HepG2 (cell line): Measurements from ENCODE around the gene ABCB7. TPM values are rescaled to one million over a fixed set of nuclear protein-coding genes. Genes with fewer than 3 reads are reported as not detected.

Experiments
- ATAC-seq: fragments of 200-7000 bp; cut with Tn5 transposase; 3 replicates; pipeline ENCODE4 v1.9.1; 2020; ENCODE audit warnings: mild to moderate bottlenecking, moderate library complexity
- BruUV-seq: library from RNA; stranded (reverse); fragments of 400-500 nt; replicated peaks from 2 replicates; lab custom pipeline; 2021; lab: Mats Ljungman, UMichigan
- CTCF ChIA-PET: fragments of 300-600 bp; formaldehyde crosslinking; extraction: SDS; loops from one replicate; lab custom pipeline; 2021; ENCODE audit warnings: low total read pairs, inconsistent platforms, low intra/inter-chr PET ratio; lab: Yijun Ruan, JAX
- POLR2A ChIA-PET: fragments of 350-600 bp; sonication (Branson Sonifier 250); formaldehyde crosslinking; loops from one replicate; lab custom pipeline; 2020; ENCODE audit warnings: antibody characterized with exemption, inconsistent platforms; lab: Yijun Ruan, JAX
- DNase-seq: peaks from one replicate; pipeline ENCODE4 v3.0.0-alpha.2; 2015; ENCODE audit warnings: low spot score
- FAIRE-seq: peaks from 3 replicates; lab custom pipeline; 2011; peaks lifted over from hg19 to GRCh38; lab: Jason Lieb, UNC
- H2AFZ ChIP-seq: one replicate; pipeline ENCODE4 v1.6.1; 2011; ENCODE audit warnings: low read length, inconsistent platforms
- H3K27ac ChIP-seq: fragments of 300-600 bp; 3 replicates; pipeline ENCODE4 v1.8.0; 2011; ENCODE audit warnings: mixed run types, mild to moderate bottlenecking, mixed read lengths, low read length, inconsistent platforms; ENCODE audit not compliant: insufficient read depth; ENCODE audit errors: extremely low read length
- H3K27me3 ChIP-seq, 2 experiments: fragments of 200-600 bp in 1 of 2; 2 replicates in 1 of 2; 3 replicates in 1 of 2; pipeline versions ENCODE4 v1.6.0 to v1.8.0; 2011; ENCODE audit warnings: low read length in 2 of 2, mild to moderate bottlenecking in 2 of 2, moderate library complexity in 2 of 2, inconsistent platforms in 1 of 2; ENCODE audit not compliant: insufficient read depth in 2 of 2, control insufficient read depth in 1 of 2
- H3K36me3 ChIP-seq, 2 experiments: fragments of 200-600 bp in 1 of 2; replicated peaks in 1 of 2; 2 replicates in 1 of 2; 3 replicates in 1 of 2; pipeline versions ENCODE4 v1.5.1 to v1.8.0; 2011; ENCODE audit warnings: low read length in 2 of 2, inconsistent platforms in 1 of 2; ENCODE audit not compliant: insufficient read depth in 2 of 2, control insufficient read depth in 1 of 2
- H3K4me1 ChIP-seq: 2 replicates; pipeline ENCODE4 v1.5.1; 2012; ENCODE audit warnings: low read length, inconsistent platforms; ENCODE audit not compliant: insufficient read depth
- H3K4me2 ChIP-seq: 2 replicates; pipeline ENCODE4 v1.6.0; 2011; ENCODE audit warnings: low read depth, low read length, inconsistent platforms
- H3K4me3 ChIP-seq, 3 experiments: fragments of 200-600 bp in 1 of 3; sonication (generic), shearing (Covaris generic) in 1 of 3; replicated peaks in 1 of 3; 2 replicates each; pipeline ENCODE4 v1.5.1; 2011 to 2016; ENCODE audit warnings: low read length in 3 of 3, inconsistent platforms in 2 of 3, low read depth in 2 of 3, mild to moderate bottlenecking in 2 of 3, control low read depth in 1 of 3, mixed read lengths in 1 of 3; ENCODE audit not compliant: insufficient read depth in 1 of 3
- H3K79me2 ChIP-seq: one replicate; pipeline ENCODE4 v1.6.1; 2011; ENCODE audit warnings: low read length, inconsistent platforms; ENCODE audit not compliant: insufficient read depth
- H3K9ac ChIP-seq: 2 replicates; pipeline ENCODE4 v1.6.0; 2011; ENCODE audit warnings: mild to moderate bottlenecking, low read depth, low read length, inconsistent platforms; ENCODE audit not compliant: insufficient read depth
- H3K9me3 ChIP-seq: 2 replicates; pipeline ENCODE4 v1.5.1; 2012; ENCODE audit warnings: mild to moderate bottlenecking, low read length
- H4K20me1 ChIP-seq: 2 replicates; pipeline ENCODE4 v1.6.0; 2011; ENCODE audit warnings: inconsistent platforms, mild to moderate bottlenecking, low read length, moderate library complexity; ENCODE audit not compliant: insufficient read depth
- ATF4 ChIP-seq, 2 experiments: fragments of 450-650 bp in 1 of 2; sonication (generic) in 1 of 2; formaldehyde crosslinking; IDR thresholded peaks; 2 replicates each; pipeline versions ENCODE4 v1.5.0 to v1.8.0; 2020 to 2022; ENCODE audit warnings: mild to moderate bottlenecking in 1 of 2, missing genetic modification reagents in 1 of 2
- CENPBD1 ChIP-seq: sonication (generic); formaldehyde crosslinking; IDR thresholded peaks from 2 replicates; pipeline ENCODE4 v1.8.0; 2022; ENCODE audit warnings: missing genetic modification reagents, low read depth, mild to moderate bottlenecking, borderline replicate concordance
- NCOA1 ChIP-seq: sonication (generic); formaldehyde crosslinking; IDR thresholded peaks from 2 replicates; pipeline ENCODE4 v1.9.0; 2021; ENCODE audit warnings: missing genetic modification reagents
- NR0B2 ChIP-seq: sonication (generic); formaldehyde crosslinking; IDR thresholded peaks from 2 replicates; pipeline ENCODE4 v1.4.0; 2020; ENCODE audit warnings: mild to moderate bottlenecking, missing genetic modification reagents
- POLR2G ChIP-seq: fragments of 200-400 bp; formaldehyde crosslinking; IDR thresholded peaks from 2 replicates; pipeline ENCODE4 v1.6.1; 2018; ENCODE audit warnings: mild to moderate bottlenecking, low read depth, low read length, moderate library complexity
- REPIN1 ChIP-seq: sonication (generic); formaldehyde crosslinking; IDR thresholded peaks from 2 replicates; pipeline ENCODE4 v1.8.0; 2022; ENCODE audit warnings: missing genetic modification reagents, low read depth, mild to moderate bottlenecking, borderline replicate concordance
- SMYD3 ChIP-seq: sonication (generic); formaldehyde crosslinking; IDR thresholded peaks from 2 replicates; pipeline ENCODE4 v1.8.1; 2023; ENCODE audit warnings: mild to moderate bottlenecking, missing genetic modification reagents
- ZNF326 ChIP-seq: sonication (generic); formaldehyde crosslinking; IDR thresholded peaks from 2 replicates; pipeline ENCODE4 v1.4.0; 2020; ENCODE audit warnings: missing genetic modification reagents, borderline replicate concordance
- ZNF530 ChIP-seq: sonication (generic); formaldehyde crosslinking; IDR thresholded peaks from 2 replicates; pipeline ENCODE4 v1.5.0; 2020; ENCODE audit warnings: low read depth, mild to moderate bottlenecking, missing genetic modification reagents
- ZNF570 ChIP-seq: sonication (generic); formaldehyde crosslinking; IDR thresholded peaks from 2 replicates; pipeline ENCODE4 v1.4.0; 2020; ENCODE audit warnings: mild to moderate bottlenecking, missing genetic modification reagents, borderline replicate concordance
- ZNF577 ChIP-seq: sonication (generic); formaldehyde crosslinking; IDR thresholded peaks from 2 replicates; pipeline ENCODE4 v1.4.0; 2020; ENCODE audit warnings: mild to moderate bottlenecking, low read depth, missing genetic modification reagents, borderline replicate concordance
- WGBS: methylation state at CpG from one replicate; pipeline ENCODE4 v1.1.6; 2017; ENCODE audit warnings: low lambda C conversion rate; 5-methylcytosine and 5-hydroxymethylcytosine counted together
- in situ Hi-C: cut with HindIII; loops from 2 replicates; pipeline ENCODE4 v1.10.0; 2017; ENCODE audit warnings: low pct_unique_long_range_greater_than_20kb; ENCODE audit not compliant: extremely low pct_ligation_motif_present
- intact Hi-C: fragments of 100-400 bp; cut with micrococcal nuclease; formaldehyde crosslinking; loops from one replicate; pipeline ENCODE4 v1.10.0; 2022; ENCODE audit not compliant: unreplicated experiment
- polyA plus RNA-seq, 8 experiments: library from polyadenylated mRNA; depleted of rRNA in 3 of 8; stranded (reverse) in 7 of 8; unstranded in 1 of 8; fragments of >200 nt; fragmentation: Illumina TruSeq in 4 of 8; extraction: Trizol in 4 of 8; gene quantifications; 2 replicates each; pipeline versions ENCODE4 v1.2.1 to v1.2.3, GENCODE V29; 2011 to 2016; ENCODE audit warnings: low read depth in 4 of 8, missing spikeins in 1 of 8, mixed read lengths in 1 of 8; ENCODE audit not compliant: insufficient read depth in 1 of 8
- total RNA-seq, 5 experiments: library from RNA; depleted of rRNA; stranded (reverse); fragments of >200 nt; fragmentation: Illumina TruSeq; extraction: Trizol; gene quantifications; 2 replicates each; pipeline ENCODE4 v1.2.3, GENCODE V29; 2016; ENCODE audit warnings: low read depth in 1 of 5
- TF ChIP-seq, protein P1 (sequence below): sonication (generic); formaldehyde crosslinking; IDR thresholded peaks from 2 replicates; pipeline ENCODE4 v1.5.0; 2020; ENCODE audit warnings: missing genetic modification reagents
- TF ChIP-seq, protein P2 (sequence below): sonication (generic); formaldehyde crosslinking; IDR thresholded peaks from 2 replicates; pipeline ENCODE4 v1.5.1; 2020; ENCODE audit warnings: missing genetic modification reagents, mild to moderate bottlenecking, borderline replicate concordance

Gene ABCB7
- total and polyA plus RNA-seq, 2 of the 13 experiments (the other 11 are each of a cell fraction or from before 2014, with no cell fraction given): 27.7 to 28.7 TPM

- TF ChIP-seq, protein P1, sequence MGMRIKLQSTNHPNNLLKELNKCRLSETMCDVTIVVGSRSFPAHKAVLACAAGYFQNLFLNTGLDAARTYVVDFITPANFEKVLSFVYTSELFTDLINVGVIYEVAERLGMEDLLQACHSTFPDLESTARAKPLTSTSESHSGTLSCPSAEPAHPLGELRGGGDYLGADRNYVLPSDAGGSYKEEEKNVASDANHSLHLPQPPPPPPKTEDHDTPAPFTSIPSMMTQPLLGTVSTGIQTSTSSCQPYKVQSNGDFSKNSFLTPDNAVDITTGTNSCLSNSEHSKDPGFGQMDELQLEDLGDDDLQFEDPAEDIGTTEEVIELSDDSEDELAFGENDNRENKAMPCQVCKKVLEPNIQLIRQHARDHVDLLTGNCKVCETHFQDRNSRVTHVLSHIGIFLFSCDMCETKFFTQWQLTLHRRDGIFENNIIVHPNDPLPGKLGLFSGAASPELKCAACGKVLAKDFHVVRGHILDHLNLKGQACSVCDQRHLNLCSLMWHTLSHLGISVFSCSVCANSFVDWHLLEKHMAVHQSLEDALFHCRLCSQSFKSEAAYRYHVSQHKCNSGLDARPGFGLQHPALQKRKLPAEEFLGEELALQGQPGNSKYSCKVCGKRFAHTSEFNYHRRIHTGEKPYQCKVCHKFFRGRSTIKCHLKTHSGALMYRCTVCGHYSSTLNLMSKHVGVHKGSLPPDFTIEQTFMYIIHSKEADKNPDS (CRISPR knock-in tag): no peak
Observed at GRCh38 chrX:75067931-75068330, 88.2 kb downstream of the ABCB7 start (continued).

DNA sequence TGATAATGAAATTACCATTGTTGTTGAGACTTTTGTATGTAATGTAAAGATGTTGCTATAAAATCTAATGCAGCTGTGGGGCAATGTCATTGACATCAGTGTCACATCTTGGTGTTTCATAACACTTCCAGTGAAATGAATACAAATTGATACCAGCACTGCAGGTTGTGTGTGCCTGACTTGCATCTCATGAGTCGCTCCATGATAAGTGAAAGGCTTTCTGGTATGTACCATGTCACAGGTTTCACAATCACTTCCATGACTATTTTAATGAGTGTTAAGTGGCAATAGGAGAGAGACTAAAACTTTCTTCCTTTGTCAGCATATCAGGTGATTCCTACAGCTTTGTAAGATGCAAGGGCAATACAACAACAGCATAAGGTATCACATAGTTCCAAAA is 94.4 kb downstream of the ABCB7 start:
- intact Hi-C loops: no loop called here
- Histone ChIP-seq H3K9me3 (no peaks in the 10 kb centered on the region), H4K20me1 (no peaks in the 10 kb centered on the region), H3K4me1 (no peaks in the 10 kb centered on the region), H3K36me3 (no peaks in the 10 kb centered on the region), H3K27ac (no peak overlapping the region), H3K9ac (no peak overlapping the region), H3K4me3 (no peak overlapping the region), H3K27me3 (no peaks in the 10 kb centered on the region)
- WGBS: 100% methylated on average over 1 of the region's 1 CpG
- ChIA-PET POLR2A (no interaction called here), CTCF (no interaction called here)
- in situ Hi-C loops: no loop called here
- TF ChIP-seq NCOA1 (CRISPR knock-in tag): no peak
- no peak for TF ChIP-seq POLR2G
- TF ChIP-seq ZNF577: no peak
- no peak for TF ChIP-seq NR0B2
- no peak for TF ChIP-seq CENPBD1 (CRISPR knock-in tag)
- TF ChIP-seq ZNF326 (CRISPR knock-in tag): no peak
- TF ChIP-seq, protein P2, sequence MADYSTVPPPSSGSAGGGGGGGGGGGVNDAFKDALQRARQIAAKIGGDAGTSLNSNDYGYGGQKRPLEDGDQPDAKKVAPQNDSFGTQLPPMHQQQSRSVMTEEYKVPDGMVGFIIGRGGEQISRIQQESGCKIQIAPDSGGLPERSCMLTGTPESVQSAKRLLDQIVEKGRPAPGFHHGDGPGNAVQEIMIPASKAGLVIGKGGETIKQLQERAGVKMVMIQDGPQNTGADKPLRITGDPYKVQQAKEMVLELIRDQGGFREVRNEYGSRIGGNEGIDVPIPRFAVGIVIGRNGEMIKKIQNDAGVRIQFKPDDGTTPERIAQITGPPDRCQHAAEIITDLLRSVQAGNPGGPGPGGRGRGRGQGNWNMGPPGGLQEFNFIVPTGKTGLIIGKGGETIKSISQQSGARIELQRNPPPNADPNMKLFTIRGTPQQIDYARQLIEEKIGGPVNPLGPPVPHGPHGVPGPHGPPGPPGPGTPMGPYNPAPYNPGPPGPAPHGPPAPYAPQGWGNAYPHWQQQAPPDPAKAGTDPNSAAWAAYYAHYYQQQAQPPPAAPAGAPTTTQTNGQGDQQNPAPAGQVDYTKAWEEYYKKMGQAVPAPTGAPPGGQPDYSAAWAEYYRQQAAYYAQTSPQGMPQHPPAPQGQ (CRISPR knock-in tag): no peak
- no peak for TF ChIP-seq REPIN1 (CRISPR knock-in tag)
- no peak for TF ChIP-seq SMYD3
- no peak for TF ChIP-seq ATF4 (CRISPR knock-in tag; IDR thresholded peaks at IDR 0.05)
- TF ChIP-seq ZNF570 (CRISPR knock-in tag): no peak
- TF ChIP-seq ZNF530: no peak
- TF ChIP-seq, all 625 proteins: peak for 0
- H2AFZ ChIP-seq: no peak overlapping the region
- H3K79me2 ChIP-seq: no peaks in the 10 kb centered on the region
- ATAC-seq (no peak), FAIRE-seq (no peak), DNase-seq (no peak)
- BruUV-seq: no TSS peak
- no peak overlapping the region for H3K4me2 ChIP-seq
